Stimulated activated CD4-positive, alpha-beta T cell treated with anti-CD3 and anti-CD28 coated beads, TNF-alpha, amount 100 ng/mL, for 24 hours (primary cell): ENCODE data around the gene UBE2R2.
"Not testable (repeated sequence)": the region's sequence is repeated elsewhere in the genome, so short reads cannot be mapped to it uniquely, and the experiment has no call there.

Experiments
- DNase-seq, 3 experiments: peaks; one replicate each; pipeline ENCODE4 v3.0.0-alpha.2; 2020; ENCODE audit warnings: low read depth in 3 of 3

Gene UBE2R2

GRCh38 chr9:33927694-33928093, 110.7 kb downstream of the UBE2R2 start:
- no peak for DNase-seq

- no peak for DNase-seq
Observed at GRCh38 chr9:33931326-33931725, 114.4 kb downstream of the UBE2R2 start.

- DNase-seq, result no peak
Observed at GRCh38 chr9:33932078-33932807, 115.3 kb downstream of the UBE2R2 start.

DNA sequence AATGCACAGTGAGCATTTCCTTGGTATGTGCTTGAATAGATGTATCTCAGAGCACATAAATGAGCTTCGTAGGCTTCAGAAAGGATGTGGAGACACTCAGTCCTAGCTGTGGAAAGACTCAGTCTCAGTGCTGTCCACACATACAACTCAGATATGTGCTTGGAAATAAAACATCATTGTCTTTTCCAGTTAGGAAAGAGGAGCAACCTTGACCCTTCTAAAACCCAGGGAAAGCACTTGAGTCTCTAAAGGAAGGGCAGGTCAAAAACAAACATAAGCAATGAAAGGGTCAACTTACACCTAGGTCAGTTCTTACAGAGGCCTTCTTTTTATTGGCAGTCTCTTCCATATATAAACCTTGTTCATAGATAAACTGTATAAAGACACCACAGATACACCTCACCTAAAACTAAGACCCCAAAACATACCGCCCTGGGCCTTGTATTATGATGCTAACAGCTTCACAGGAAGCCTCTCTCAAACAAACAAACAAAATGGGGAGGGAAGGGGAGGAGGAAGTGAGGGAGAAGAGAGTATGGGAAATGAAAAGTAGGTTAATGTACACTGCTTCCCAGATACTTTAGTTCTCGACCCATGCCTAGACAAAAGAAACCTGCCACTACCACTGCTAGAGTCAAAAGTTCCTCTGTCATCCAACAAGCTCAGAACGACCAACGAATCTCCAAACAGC, 117.4 kb downstream of the UBE2R2 start:
- no peak for DNase-seq

DNA sequence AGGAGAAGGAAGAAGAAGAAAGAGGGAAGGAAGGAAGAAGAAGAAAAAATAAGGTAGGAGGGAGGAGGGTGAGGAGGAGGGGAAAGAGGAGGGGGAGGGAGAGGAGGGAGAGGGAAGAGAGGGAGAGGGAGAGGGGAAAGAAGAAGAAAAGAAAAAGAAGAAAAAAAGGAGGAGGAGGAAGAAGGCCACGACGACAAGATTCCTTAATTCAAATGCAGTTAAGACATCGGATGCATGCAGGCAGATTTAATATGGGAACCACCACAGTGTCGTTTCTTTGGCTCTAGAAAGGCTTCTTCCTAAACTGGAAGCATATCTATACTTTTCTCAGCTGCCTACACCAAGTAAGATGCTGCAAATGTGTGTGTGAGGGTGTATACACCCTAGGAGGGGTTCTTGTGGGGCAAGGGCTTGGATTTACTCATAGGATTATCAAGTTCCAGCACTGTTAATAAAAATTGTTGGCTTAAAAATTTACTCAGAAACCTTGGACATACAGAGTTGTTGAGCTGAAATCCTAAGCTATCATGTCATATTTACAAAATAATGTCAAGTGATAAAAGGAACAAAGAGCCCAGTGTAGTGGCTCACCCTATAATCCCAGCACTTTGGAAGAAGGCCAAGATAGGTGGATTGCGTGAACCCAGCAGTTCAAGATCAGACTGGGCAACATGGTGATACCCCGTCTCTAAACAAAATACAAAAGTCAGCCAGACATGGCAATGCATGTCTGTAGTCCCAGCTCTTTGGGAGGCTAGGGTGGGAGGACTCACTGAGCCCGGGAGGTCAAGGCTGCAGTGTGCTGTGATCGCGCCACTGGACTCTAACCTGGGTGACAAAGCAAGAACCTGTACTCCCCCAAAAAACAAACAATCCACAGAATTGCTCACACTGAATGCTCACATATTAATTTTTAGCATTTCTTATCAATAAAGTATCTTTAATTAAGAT, 123.2 kb downstream of the UBE2R2 start:
- DNase-seq, result no peak

DNA sequence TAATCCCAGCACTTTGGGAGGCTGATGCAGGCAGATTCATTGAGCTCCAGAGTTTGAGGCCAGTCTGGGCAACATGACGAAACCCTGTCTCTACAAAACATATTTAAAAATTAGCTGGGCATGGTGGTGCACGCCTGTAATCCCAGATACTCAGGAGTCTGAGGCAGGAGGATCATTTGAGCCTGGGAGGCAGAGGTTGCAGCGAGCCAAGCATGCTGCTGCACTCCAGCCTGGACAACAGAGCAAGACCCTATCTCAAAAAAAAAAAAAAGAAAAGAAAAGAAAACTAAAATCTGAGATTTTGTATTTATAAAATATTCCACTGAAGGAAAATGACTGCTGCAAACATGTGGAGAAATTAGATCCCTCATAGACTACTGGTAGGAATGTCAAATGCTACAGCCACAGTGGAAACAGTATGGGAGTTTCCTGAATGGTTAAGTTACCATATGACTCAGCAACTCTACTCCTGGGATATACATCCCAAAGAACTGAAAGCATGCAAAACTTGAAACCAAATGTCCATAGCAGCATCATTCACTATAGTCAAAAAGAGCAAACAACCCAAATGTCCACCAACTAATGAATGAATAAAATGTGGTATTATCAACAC, 125.6 kb downstream of the UBE2R2 start:
- no peak for DNase-seq

DNA sequence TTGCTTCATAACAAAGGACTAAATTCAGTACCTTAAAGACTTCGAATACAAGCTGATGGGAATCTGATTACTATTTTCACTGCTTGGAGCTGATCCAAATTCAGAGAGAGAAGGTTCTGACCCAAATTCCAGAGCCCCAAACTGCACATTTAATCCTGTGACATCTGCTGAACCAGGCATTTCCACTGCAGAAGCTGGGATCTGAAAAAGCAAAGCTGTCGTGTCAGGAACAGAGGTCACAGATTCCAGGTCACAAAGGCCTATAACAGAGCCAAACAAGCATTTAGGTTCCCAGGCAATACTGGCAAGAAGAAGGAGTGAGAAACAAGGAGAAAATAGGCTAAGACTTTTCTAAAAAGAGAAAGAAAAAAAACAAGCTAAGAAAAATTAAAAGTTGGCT, 126.4 kb downstream of the UBE2R2 start:
- no peak for DNase-seq

GRCh38 chr9:33946779-33947535, 130.0 kb downstream of the UBE2R2 start:
- DNase-seq, result no peak

GRCh38 chr9:33950371-33950770, 133.4 kb downstream of the UBE2R2 start:
- DNase-seq, result no peak

- DNase-seq, result no peak
Observed at GRCh38 chr9:33952066-33952465, 135.1 kb downstream of the UBE2R2 start.

- no peak for DNase-seq
Observed at GRCh38 chr9:33956544-33956943, 139.6 kb downstream of the UBE2R2 start.

- no peak for DNase-seq
Observed at GRCh38 chr9:33959725-33960124, 142.8 kb downstream of the UBE2R2 start.

GRCh38 chr9:33962468-33962867, 145.5 kb downstream of the UBE2R2 start:
- not testable (repeated sequence) for DNase-seq

- no peak for DNase-seq
Observed at GRCh38 chr9:33964086-33964768, 147.3 kb downstream of the UBE2R2 start.
